GM19023 (cell line): ENCODE results near the gene FAM13B.
A peak's percentile ranks its signal among the peaks of the same experiment; 100 is the strongest.
"Not testable (repeated sequence)": the region's sequence is repeated elsewhere in the genome, so short reads cannot be mapped to it uniquely, and the experiment has no call there.

ENCODE experiments used
- ATAC-seq: cut with Tn5 transposase; IDR thresholded peaks from one replicate; pipeline ENCODE4 v1.9.1; 2021; ENCODE audit warnings: mild to moderate bottlenecking, moderate library complexity; ENCODE audit not compliant: unreplicated experiment

The FAM13B gene

DNA sequence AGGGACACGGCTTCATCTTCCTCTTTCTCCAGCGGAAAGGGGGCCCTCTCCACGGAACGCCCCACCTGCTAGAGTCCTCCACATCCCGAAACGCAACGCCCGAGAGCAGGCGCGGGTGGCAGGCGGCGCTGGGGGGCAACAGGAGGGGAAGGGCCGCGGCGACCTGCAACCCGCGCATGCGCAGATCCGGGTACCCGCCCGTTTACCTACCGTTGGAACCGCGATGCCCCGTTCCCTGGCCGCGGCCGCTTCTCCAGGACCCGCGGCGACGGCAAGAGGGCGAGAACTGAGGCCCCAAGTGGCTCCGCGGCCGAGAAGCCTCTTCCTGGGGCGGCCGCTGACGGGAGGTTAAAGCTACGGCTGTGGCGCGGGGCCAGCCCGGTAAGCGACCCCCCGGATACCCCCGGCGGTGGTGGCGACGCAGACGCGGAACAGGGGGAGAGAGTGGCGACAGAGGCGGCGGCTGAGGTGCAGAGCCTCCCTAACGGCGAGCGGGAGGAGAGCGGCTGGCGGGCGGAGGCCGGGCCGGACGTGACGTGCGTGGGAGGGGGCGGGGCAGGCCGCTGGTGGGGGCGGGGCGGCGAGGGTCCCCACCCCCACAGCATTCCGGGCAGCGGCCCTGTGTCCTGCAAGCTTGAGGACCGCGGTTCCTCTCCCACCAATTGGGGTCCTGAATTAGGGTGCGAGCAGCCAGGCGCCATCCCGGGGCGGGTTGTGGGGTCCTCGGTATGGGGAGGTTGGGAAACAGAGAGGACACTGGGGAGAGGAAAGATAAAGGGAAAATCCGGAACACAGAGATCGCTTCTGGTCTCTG is at the start of gene FAM13B:
Gene FAM13B (minus strand): TSS at position 508 of the 814 bp plus-strand sequence. CDS start 13,968 bp downstream, outside the sequence.
- peak; percentile 66 for ATAC-seq

DNA sequence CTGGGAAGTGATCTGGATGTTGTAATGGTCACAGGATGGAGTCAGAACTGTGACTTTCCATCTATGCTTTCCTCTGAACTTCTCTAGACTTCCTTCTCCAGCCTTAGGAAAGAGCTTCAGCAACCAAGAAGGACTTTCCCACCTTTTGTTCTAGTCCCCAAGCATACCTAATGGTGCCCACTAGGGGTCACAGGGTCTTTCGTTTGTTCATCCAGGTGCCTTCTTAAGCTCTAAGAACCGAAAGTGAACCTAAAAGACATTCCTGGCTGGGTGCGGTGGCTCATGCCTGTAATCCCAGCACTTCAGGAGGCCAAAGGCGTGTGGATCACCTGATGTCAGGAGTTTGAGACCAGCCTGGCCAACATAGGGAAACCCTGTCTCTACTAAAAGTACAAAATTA is 49.2 kb upstream of the FAM13B start:
- ATAC-seq = no peak

DNA sequence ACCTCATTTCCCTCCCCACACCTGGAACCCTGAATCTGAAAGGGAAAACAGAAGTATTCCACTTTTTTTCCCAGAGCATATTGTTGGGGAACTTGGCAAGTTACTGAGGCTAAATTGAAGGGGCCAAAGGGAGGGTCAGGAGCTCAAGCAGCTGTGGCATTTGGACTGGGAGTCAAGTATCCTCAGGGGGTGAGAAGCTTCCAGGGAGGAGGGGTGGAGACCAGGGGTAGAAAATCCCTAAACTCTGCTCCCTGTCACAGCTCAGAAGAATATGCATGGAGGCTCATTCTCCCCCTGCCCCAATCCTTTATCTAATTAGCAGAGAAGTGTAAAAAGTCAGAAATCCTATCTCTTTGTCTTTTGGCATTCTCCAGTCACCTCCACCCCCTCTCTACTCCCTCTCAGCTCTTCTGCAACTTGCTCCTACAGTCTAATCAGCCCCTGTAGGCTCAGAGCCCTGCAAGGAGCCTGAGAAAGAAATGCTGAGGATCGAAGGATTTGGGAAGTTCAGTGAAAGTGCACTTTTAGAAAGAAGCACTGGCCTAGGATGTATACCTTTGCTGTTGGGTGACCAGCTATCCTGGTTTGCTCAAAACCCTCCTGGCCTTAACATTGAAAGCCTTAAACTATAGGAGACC is 45.2 kb upstream of the FAM13B start:
- ATAC-seq = no peak

DNA sequence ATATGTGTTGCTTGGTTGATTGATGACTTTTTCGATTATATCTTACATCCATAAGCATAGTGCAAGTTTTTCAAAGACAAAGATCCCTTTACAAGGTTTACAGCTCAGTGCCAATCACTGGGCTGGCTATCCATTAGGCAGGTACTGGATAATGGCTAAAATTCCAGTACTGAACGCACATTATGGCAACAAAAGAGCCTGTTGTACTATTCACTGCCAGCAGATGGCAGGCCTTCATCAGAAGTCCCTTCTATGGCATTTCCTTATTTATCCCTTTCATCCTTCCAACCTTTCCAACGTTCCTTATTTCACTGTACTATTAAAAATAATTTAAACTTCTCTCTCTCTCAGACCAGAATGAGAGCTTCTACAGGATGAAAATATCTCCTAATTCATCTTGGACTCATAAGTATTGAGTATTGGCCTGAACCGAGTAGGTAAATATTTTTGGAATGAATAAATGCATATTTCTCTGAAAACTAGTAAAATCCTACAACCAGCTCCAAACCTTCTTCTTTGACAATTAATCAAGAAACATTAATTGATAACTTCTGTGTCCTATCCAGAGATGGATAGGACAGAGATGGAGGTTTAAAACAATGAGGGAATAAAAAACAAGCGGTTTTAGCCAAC is 44.3 kb upstream of the FAM13B start:
- ATAC-seq = no peak

DNA sequence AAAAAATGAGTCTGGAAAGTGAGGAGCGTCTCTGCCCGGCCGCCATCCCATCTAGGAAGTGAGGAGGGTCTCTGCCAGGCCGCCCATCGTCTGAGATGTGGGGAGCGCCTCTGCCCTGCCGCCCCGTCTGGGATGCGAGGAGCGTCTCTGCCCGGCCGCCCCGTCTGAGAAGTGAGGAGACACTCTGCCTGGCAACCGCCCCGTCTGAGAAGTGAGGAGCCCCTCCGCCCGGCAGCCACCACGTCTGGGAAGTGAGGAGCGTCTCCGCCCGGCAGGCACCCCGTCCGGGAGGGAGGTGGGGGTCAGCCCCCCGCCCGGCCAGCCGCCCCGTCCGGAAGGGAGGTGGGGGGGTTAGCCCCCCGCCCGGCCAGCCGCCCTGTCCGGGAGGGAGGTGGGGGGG is 37.1 kb upstream of the FAM13B start:
- not testable (repeated sequence) for ATAC-seq

DNA sequence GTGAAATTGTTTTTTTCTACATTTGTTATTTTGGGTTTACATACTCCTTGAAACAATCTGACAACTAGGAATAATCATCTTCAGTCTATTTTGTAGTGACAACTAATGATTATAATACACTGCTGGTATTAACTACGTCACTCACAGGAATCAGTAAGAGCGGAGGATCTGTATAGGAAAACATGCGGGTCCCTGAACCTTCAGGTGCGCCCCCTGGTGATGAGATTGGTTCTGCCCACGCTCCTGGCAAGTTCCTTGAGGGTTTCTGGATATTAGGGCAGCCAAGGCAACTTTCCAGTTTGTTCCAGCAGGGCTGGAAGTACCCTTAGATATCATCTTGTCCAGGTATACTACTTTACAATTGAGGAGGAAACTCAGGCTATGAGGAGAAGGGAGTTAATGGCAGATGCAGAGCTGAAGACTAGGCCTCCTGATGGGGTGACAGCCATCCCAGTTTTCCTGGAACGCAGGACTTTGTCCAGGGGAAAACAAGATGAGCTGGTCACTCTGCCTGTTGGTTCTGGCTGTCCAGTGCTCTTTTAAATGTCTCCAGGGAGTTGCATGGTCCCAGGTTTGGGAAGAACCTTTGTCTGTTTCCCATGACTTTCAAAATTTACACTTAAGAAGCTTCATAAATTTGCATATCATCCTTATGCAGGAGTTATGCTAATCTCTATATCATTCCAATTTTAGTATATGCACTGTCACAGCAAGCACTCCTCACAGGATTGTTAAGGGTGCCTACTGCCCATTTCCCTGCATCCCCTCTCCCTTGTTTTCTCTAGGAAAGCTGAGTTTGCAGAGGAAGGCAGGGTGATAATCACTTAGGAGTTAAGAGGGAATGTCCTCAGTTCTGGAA is 36.1 kb upstream of the FAM13B start:
- ATAC-seq = no peak

DNA sequence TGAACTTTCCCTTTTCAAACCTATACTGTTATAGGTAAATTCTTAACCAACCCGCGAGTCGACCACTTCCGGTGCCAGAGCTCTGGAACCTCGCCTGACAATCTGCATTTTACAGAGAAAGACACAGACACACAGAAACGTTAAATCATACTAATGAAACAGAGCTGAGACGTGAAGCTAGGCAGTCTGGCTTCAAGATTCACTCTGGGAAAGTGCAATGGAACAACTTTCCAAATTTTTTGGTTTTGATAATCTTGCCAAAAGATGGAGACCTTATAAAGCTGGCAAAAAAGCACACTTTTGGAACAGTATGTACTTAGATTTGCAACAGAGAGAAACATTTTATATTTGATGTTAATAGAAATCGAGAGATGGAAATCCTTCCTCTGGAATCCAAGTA is 35.1 kb upstream of the FAM13B start:
- no peak for ATAC-seq

DNA sequence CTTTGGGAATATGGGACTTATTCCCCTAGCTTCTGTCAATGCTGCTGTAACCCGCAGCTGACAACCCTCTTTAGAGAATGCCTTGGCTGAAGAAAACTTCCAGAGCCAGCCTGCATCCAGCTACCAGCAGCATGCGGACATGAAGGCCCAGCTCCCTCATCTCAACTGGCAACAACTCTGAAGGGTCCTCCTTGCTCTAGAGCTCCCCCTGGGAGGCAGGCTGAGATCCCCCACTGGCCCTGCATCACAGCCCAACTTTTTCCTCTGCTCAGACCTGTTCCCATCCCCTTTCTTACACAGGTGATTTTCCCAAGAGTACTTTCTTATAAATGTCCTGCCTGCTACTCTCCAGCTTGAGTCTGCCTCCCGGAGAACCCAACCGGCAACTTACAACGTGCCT is 32.2 kb upstream of the FAM13B start:
- ATAC-seq = no peak

DNA sequence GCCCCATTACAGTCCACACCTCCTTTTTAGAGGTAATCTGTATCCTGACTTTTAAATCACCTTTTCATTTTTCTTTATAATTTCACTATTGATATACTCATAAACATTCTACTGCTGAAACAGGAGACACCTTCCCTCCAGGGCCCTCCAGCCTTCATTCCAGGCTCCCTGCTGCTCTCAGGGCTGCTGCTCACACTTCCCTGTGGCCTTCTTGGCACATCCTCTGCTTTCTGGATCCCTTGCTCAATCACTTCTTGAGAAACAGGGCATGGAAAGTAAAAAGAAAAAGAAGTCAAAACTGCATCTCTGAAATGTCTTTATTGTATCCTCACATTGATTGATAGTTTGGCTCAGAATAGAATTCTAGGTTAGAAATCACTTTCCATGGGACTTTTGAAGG is 31.6 kb upstream of the FAM13B start:
- ATAC-seq = no peak

DNA sequence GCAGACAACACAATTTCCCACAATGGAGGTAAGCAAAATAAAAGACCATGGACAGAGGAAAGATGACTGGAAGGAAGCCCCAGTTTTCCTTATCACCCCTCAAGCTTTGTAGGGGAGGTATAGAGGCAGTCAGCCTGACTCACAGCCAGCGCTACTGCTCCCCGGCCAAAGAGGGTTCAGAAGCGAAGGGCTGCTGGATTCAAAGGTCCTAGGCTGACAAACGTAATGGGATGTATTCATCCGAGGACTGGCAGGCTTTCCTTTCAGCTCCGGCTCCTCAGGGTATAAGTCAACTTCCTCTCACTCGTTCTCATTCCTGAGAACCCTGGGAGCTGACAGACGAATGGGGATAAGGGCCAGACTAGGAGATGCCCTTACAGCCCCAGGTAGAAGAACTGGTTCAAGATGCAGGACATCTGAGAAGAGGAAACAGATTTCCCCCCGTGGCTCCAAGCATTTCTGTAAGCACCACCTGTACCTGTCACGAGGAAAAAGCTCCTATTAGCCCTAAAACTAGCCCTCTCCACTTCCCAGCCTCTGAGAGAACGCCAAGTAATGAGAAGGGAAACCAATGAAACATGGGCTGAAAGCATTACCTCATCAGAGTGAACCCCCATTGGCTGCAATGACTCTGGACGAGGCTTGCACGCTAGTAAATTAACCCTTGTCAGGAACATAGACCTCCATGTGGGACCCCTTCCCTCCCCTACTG is 22.1 kb upstream of the FAM13B start:
- no peak for ATAC-seq

DNA sequence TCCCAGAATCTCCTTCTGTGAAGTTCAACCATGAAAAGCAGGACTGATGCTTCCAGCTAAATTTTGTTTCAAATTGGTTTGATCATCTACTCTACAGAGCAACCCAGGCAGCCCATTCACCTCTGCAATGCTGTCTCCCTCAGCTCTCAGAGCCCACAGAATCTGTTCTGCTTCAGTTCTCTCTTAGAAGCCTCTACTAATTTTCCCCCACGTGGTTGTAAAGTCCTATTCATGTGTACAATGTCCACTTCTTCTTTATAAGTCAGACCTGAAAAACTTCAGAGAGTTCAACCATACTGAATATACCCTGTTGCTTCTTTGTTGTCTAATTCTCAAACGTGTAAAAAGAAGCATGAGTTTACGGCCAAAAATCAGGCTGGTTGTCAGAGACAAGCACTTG is 21.3 kb upstream of the FAM13B start:
- ATAC-seq = no peak

DNA sequence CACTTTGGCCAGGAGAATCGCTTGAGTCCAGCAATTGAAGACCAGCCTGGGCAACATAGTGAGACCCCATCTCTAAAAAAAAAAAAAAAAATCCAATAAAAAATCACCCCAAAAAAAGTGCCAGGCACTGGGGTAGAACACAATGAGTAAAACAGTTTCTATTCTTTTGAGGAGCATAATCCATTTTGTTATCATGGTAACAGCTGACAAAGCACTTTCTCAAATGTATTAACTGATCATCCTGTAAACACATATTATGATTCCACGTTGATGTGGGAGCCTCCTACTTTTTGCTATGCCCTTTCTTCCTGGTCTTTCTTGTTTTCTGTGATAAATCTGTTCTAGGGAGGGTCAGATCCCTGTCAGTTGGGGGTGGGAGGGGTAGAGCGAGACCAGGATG is 20.7 kb upstream of the FAM13B start:
- ATAC-seq = no peak

DNA sequence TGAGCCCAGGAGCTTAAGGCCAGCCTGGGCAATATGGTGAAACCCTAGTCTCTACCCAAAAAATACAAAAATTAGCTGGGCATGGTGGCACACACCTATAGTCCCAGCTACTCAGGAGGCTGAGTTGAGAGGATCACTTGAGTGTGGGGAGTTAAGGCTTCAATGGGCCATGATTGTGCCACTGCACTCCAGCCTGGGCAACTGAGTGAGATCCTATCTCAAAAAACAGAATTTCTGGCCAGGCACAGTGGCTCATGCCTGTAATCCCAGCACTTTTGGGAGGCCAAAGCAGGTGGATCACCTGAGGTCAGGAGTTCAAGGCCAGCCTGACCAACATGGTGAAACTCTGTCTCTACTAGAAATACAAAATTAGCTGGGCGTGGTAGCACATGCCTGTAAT is 19.8 kb upstream of the FAM13B start:
- not testable (repeated sequence) for ATAC-seq

DNA sequence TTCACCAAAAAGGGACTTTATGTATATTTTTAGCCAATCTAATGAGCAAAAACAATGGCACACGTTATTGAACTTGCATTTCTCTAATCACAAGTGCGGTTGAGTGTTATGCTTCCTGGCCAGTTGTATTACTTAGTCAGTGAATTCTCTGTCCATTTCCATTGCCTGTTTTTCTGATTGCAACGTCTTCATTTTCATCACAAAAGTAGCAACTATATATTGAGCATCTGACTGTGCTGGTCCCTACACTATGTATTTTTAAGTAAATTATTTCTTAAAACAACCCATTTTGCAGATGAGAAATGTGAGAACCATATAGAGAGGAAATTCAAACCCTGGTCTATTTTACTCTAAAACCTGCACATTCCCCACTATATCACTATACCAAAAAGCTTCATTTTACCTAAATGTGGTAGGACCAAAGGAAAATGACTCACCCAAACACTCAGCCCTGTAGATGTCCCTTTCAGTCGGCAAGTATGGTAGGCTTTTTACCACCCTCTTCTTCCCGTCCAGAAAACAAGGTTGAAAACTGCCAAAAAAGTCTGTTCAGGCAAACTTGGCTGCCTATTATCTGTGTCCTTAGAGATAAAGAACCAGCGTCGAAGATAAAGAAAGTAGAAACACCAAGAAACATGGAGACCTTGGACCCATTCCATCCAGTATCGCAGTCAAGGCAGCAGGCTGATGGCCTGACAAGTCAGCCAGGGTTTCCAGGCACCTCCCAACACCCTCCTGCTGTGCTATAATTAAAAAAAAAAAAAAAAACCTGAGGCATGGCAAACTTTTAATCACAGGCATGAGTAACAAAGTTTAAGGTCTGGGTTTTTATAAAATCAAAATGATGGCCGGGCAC is 18.8 kb upstream of the FAM13B start:
- no peak for ATAC-seq

DNA sequence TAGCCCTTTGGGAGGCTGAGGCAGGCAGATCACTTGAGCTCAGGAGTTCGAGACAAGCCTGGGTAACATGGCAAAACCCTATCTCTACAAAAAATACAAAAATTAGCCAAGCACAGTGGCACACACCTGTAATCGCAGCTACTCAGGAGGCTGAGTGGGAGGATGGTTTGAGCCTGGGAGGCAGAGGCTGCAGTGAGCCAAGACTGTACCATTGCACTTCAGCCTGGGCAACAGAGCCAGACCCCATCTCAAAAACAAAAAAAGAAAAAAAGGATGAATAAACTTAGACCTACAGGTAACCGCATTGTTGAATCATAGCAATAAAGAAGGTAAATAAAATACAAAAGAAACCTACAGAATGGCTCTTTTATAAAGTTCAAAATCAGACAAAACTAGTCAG is 12.4 kb upstream of the FAM13B start:
- ATAC-seq = not testable (repeated sequence)

DNA sequence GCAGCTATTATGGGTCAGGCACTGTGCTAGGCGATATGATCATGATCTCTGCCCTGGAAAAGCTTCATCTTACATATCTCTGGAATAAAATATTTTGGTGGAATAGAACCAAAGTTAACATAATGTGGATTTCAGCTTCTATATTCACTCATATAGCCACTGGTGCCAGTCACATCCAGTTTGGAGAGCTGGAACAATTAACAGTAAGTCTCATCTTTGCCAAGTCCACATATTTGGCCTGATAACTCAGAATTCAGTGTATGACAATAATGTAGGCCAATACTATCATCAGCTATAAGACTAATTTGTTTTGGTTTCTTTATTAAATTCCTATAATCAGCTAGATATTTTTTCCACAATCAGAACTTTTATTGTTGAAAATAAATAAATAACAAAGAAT is 5.9 kb upstream of the FAM13B start:
- no peak for ATAC-seq

DNA sequence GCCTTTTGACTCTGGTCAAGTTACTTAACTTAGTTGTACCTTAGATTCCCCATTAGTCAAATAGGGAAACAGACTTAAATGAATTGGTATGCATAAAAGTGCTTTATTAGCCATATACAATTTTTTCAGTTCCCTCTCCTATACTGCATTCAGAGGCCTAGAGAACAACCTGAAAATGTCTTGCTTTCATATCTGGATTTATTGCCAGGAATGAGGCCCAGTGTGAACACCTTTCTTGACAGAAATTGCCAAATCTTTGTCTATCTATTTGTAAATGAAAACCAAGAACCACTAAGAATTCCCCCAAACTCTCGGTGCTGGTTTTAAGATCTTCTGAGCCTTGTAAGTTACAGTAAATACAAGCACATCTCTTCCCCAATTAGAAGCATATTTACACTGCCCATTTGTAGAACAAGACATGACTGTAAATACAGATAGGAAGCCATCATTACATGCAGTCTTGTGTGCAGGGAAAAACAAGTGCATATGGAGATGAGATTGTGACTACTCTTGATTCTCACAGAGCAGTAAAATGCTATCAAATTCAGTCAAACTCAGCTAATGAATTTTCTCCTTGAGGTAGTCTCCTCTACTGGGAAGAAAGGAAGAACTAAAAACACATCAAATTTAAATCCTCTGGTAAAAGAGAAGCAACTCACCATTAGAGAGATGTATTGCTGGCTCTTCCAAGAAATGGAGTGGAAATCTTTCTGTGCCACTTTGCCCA is 5.2 kb upstream of the FAM13B start:
- ATAC-seq = no peak

DNA sequence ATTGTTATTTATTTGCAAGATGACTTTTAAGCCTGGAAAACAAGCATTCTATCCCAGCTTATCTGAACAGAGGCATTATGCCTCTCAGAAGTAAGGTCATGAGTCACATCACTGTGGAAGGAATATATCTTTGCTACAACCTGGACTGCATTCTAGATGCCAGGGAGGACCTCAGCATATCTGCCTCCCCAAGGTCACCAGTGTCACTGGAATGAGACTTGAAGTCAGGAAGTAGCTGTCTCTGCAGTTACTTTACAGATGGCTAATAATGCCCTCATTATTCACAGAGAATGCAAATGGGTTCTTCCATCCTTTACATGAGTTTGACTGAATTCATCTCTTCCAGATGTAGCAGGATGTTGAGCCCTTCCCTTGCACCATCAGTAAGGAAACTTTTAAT is 4.4 kb upstream of the FAM13B start:
- no peak for ATAC-seq
